SK-N-MC (cell line): ENCODE results near the gene CAMK4.
"Not testable (repeated sequence)": the region's sequence is repeated elsewhere in the genome, so short reads cannot be mapped to it uniquely, and the experiment has no call there.

Source experiments
- DNase-seq: peaks from one replicate; pipeline ENCODE4 v3.0.0-alpha.2; 2011; ENCODE audit warnings: low read depth, low spot score
- H3K27ac ChIP-seq: fragments of 200-600 bp; sonication (generic); 2 replicates; pipeline ENCODE4 v1.5.1; 2016; ENCODE audit warnings: mixed run types
- H3K36me3 ChIP-seq: fragments of 200-600 bp; sonication (generic); 2 replicates; pipeline ENCODE4 v1.6.1; 2017; ENCODE audit warnings: antibody characterized with exemption, low read length, mixed read lengths; ENCODE audit not compliant: insufficient read depth
- H3K4me3 ChIP-seq: fragments of 200-600 bp; sonication (generic); 2 replicates; pipeline ENCODE4 v1.5.1; 2016
- H3K9ac ChIP-seq: fragments of 200-600 bp; sonication (generic); 2 replicates; pipeline ENCODE4 v1.8.0; 2017; ENCODE audit warnings: mixed run types, mixed read lengths; ENCODE audit not compliant: insufficient read length
- H3K9me3 ChIP-seq: fragments of 200-600 bp; sonication (generic); 2 replicates; pipeline ENCODE4 v1.6.1; 2017; ENCODE audit warnings: low read depth, mild to moderate bottlenecking, antibody characterized with exemption, low read length, moderate library complexity, mixed read lengths
- EZH2 ChIP-seq: fragments of 200-600 bp; sonication (generic); IDR thresholded peaks from one replicate; pipeline ENCODE4 v1.6.1; 2017; ENCODE audit warnings: antibody characterized with exemption
- FOXP2 ChIP-seq: optimal IDR thresholded peaks from 2 replicates; pipeline ENCODE3; 2011; ENCODE audit warnings: mild to moderate bottlenecking, moderate library complexity; ENCODE audit not compliant: insufficient read depth; ENCODE audit errors: extremely low read length, control extremely low read depth
- POLR2AphosphoS5 ChIP-seq: IDR thresholded peaks from 2 replicates; pipeline ENCODE4 v1.6.1; 2012; ENCODE audit warnings: mild to moderate bottlenecking, low read depth, low read length, borderline replicate concordance

The CAMK4 gene

DNA sequence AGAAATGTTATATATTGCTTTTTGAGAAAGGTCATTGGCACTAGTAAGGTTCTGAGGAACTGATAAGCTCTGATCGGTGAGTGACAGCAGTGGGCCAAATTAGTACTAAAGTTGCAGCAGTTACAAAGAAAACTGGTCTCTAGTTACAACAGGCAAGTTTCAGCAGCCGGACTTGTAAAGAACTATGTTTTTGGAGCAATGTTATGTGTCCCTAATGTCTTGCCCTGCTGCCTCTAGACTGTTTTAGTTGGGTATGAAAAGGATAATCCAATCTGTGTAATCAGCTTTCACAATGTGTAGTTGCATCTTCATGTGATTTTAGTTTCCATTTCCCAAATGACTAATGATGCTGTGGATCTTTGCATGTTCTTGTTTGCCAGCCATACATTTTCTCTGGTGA lies 113.5 kb downstream of the CAMK4 start:
- no peaks in the 10 kb centered on the region for H3K36me3 ChIP-seq
- no peak overlapping the region for H3K4me3 ChIP-seq
- DNase-seq: no peak
- TF ChIP-seq EZH2: no peak
- no peak for TF ChIP-seq POLR2AphosphoS5
- TF ChIP-seq FOXP2: no peak
- no peak overlapping the region for H3K9ac ChIP-seq
- no peaks in the 10 kb centered on the region for H3K9me3 ChIP-seq
- no peak overlapping the region for H3K27ac ChIP-seq

DNA sequence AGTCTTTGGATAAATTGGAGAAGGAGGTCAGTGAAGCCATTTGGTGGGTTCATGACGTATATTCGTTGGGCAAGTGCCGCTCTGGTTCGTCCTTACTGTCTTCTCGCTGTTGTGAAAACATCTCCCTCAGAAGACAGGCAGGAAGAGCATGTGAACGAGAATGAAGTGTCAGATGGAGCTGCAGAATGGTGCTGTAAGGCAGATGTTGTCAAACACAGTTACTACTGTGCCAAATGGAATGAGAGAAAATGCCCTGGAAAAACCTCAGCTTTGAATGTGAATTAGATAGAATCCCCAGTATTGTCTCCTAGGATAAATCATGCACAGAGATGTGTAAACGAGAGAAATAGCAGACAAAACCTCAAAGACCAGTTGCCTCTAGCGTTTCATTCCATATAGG lies 121.5 kb downstream of the CAMK4 start:
- DNase-seq: no peak
- no peak overlapping the region for H3K4me3 ChIP-seq
- no peaks in the 10 kb centered on the region for H3K9me3 ChIP-seq
- no peaks in the 10 kb centered on the region for H3K36me3 ChIP-seq
- TF ChIP-seq POLR2AphosphoS5 (no peak), FOXP2 (no peak), EZH2 (no peak)
- no peak overlapping the region for H3K27ac ChIP-seq
- H3K9ac ChIP-seq: no peak overlapping the region

DNA sequence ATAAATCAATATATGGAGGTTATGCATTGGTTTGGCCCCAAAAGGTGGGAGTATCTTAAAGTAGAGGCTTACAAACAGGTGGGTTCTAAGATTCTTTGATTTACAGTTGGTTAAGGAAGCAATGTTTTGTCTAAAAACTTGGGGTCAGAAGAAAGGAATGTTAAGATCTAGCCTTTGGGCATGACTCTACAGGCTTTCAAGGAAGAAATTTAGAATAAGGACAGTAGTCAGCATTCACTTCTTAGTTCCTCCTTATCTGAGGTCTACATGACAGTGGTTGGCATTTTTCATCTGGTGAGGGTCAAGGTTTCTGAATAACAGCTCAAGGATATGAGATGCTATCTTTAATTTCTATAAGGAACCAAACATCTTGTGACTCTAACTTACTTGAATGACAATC lies 122.8 kb downstream of the CAMK4 start:
- Histone ChIP-seq H3K9ac (no peak overlapping the region), H3K9me3 (no peaks in the 10 kb centered on the region), H3K27ac (no peak overlapping the region), H3K36me3 (no peaks in the 10 kb centered on the region), H3K4me3 (no peak overlapping the region)
- no peak for DNase-seq
- TF ChIP-seq FOXP2 (no peak), EZH2 (no peak), POLR2AphosphoS5 (no peak)

DNA sequence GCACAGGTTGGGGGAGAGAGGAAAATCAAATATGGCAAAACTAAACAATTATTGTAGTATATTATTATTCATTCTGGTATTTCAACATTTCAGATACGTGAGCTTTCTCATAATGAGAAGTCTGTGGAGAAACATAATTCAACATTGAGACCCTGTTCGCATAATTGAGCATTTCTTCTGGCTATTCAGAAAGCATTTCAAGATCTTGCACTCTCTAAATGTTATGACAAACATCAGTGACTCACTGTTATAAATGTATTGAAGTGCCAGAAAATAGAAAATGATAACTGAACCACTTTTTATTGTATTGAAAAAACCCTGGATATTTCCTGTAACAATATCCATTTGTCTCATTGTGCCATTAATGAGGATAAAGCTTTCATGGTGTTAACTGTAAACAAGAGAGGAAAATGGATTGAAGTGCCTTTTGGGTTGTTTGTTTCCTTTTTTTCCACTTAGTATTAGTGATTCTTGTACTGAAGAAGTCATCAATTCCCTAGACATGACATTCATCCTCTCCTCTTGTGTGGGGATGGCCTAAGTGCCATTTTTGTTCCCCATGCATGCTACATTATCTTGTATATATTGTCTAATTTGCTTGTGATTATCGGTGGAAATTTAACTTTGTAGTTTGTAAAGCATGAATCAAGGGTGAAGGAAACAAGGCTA lies 124.6 kb downstream of the CAMK4 start:
- TF ChIP-seq POLR2AphosphoS5 (no peak), FOXP2 (no peak), EZH2 (no peak)
- no peak overlapping the region for H3K4me3 ChIP-seq
- H3K36me3 ChIP-seq: no peaks in the 10 kb centered on the region
- no peaks in the 10 kb centered on the region for H3K9me3 ChIP-seq
- H3K27ac ChIP-seq: no peak overlapping the region
- no peak overlapping the region for H3K9ac ChIP-seq
- no peak for DNase-seq

DNA sequence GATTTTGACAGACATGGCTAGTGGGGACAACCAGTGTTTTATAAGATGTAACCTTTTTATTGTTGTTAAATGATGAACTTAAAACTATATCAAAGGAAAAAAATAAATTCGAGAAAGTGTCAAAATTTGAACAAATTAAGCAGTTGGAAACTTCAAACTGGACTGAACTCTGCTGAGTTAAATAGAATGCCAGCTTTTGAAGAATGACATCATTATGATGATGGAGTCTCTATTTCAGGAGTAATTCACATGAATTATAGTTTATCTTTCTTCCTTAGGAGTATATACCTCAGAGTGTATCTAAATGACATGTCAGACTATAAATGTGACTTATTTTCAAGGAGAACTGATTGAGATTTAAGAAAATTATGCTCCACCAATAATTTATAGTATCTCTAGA lies 125.2 kb downstream of the CAMK4 start:
- DNase-seq: no peak
- H3K9me3 ChIP-seq: no peaks in the 10 kb centered on the region
- no peak for TF ChIP-seq EZH2
- TF ChIP-seq FOXP2: no peak
- no peak for TF ChIP-seq POLR2AphosphoS5
- H3K27ac ChIP-seq: no peak overlapping the region
- H3K36me3 ChIP-seq: no peaks in the 10 kb centered on the region
- no peak overlapping the region for H3K9ac ChIP-seq
- no peak overlapping the region for H3K4me3 ChIP-seq

DNA sequence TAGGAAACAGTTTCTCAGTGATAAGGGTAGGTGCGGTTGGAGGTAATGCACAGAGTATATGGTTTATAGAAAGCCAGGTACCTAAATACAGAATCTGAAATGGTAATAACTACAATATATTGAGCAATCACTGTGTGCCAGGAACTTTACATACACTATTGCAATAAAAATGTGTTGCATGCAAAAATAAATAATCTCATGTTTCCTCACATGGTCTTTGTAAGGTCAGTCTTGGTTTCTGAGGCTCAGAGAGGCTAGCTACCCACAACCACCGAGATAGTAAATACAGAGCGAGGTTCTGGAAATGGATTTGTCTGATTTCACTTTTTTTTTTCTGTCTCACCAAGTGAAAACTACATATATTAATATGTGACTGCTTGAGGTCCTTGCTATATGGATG lies 128.9 kb downstream of the CAMK4 start:
- H3K9me3 ChIP-seq: no peaks in the 10 kb centered on the region
- H3K27ac ChIP-seq: no peak overlapping the region
- H3K36me3 ChIP-seq: no peaks in the 10 kb centered on the region
- no peak overlapping the region for H3K9ac ChIP-seq
- TF ChIP-seq FOXP2: no peak
- no peak for TF ChIP-seq POLR2AphosphoS5
- no peak for TF ChIP-seq EZH2
- no peak for DNase-seq
- no peak overlapping the region for H3K4me3 ChIP-seq

DNA sequence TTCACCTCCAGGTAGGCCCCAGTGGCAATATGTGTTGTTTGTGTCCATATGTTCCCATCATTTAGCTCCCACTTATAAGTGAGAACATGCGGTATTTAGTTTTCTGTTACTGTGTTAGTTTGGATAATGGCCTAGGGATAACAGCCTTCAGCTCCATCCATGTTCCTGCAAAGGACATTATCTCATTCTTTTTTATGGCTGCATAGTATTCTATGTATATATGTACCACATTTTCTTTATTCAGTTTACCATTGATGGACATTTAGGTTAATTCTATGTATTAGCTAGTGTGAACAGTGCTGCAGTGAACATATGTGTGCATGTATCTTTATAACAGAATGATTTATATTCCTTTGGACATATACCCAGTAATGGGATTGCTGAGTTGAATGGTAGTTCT lies 134.5 kb downstream of the CAMK4 start:
- not testable (repeated sequence) for H3K36me3 ChIP-seq, H3K9ac ChIP-seq, H3K27ac ChIP-seq, H3K4me3 ChIP-seq, H3K9me3 ChIP-seq, DNase-seq

DNA sequence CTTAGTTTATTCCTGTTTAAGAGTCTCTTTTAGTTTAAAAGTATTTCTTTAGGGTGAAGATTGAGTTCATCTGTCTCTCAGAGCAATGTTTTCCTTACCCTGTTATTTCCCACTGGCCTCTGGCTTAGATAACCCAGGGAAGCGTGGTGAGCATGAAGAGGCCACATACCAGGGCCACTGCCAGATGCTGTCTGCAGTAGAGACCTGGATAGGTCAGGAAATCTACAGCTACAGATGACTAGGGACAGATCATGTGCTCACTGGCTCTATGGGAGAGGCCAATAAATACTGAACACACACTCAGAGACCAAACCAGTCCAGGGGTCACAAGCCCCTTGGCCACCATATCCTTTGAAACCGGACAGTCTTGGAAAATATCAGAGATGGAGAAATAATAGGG lies 136.0 kb downstream of the CAMK4 start:
- Histone ChIP-seq H3K9me3 (no peaks in the 10 kb centered on the region), H3K27ac (no peak overlapping the region), H3K4me3 (no peak overlapping the region), H3K9ac (no peak overlapping the region), H3K36me3 (no peaks in the 10 kb centered on the region)
- no peak for TF ChIP-seq POLR2AphosphoS5
- TF ChIP-seq EZH2: no peak
- TF ChIP-seq FOXP2: no peak
- DNase-seq: no peak

DNA sequence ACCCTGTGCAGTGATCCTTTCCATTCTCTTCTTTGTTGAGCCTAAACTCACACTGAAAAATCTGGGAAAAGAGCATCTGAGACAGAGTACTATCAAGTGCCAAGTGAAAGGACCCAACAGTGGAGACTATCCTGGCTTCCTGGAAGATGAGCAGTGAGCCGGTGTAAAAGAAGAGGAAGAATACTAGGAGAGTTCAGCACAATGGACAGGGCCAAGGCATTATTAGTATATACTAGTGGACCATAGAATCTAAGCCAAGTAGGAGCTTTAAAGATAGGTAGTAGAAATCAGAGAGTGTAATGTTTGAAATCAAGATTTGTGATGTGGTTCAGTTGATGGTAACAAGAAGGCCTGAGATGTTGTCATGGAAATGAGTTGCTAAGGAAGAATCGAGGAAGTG lies 140.8 kb downstream of the CAMK4 start:
- Histone ChIP-seq H3K36me3 (no peaks in the 10 kb centered on the region), H3K9me3 (no peaks in the 10 kb centered on the region), H3K4me3 (no peak overlapping the region), H3K9ac (no peak overlapping the region), H3K27ac (no peak overlapping the region)
- TF ChIP-seq EZH2: no peak
- TF ChIP-seq FOXP2: no peak
- no peak for TF ChIP-seq POLR2AphosphoS5
- no peak for DNase-seq
